ENCODE measurements around the gene SLCO2B1.

Gene SLCO2B1

DNA sequence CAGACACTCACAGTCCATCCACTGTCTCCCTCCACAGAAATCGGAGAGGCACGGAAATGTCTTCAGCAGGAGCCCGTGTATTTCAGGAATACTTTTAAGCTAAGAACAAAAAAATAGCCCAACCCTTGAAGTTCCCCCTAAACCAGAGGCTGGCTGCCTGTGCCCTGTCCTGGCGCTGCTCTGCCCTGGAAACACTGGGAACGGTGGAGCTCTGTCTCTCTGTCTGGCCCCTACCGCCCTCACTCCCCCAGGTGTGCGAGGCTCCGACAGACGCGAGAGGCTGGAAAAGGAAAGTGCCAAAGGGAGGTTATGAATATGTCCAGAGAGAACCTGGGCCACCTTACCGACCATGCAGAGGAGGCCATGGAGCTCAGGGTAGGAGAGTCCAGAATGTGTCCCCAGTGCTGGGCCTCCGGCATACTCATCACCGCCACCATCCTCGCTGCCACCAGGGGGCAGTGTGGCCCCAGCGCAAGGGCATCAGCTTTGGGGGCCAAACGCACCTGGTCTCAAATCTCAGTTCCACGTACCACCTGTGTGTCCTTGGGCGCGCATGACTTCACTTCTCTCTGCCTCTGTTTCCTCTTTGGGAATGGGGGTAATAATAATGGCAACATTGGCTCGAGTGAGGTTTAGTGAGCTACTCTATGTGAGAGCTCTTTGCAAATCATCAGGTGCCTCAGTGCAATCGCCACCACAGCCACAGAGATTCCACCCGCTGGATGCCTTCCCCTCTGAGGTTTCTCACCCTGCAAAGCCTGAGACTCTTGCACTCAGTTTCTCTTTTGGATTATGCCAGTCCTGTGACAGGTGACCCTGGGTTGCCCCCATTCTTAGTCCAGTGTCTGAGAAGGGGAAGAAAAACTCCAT, 10.4 kb upstream of the SLCO2B1 start:
- no peak for TF ChIP-seq ZFX (IDR thresholded peaks at IDR 0.05)
- TF ChIP-seq, protein P1, sequence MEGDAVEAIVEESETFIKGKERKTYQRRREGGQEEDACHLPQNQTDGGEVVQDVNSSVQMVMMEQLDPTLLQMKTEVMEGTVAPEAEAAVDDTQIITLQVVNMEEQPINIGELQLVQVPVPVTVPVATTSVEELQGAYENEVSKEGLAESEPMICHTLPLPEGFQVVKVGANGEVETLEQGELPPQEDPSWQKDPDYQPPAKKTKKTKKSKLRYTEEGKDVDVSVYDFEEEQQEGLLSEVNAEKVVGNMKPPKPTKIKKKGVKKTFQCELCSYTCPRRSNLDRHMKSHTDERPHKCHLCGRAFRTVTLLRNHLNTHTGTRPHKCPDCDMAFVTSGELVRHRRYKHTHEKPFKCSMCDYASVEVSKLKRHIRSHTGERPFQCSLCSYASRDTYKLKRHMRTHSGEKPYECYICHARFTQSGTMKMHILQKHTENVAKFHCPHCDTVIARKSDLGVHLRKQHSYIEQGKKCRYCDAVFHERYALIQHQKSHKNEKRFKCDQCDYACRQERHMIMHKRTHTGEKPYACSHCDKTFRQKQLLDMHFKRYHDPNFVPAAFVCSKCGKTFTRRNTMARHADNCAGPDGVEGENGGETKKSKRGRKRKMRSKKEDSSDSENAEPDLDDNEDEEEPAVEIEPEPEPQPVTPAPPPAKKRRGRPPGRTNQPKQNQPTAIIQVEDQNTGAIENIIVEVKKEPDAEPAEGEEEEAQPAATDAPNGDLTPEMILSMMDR (conservative IDR thresholded peaks at IDR 0.05): peak; percentile 98
- no peak overlapping the region for H3K27ac ChIP-seq

DNA sequence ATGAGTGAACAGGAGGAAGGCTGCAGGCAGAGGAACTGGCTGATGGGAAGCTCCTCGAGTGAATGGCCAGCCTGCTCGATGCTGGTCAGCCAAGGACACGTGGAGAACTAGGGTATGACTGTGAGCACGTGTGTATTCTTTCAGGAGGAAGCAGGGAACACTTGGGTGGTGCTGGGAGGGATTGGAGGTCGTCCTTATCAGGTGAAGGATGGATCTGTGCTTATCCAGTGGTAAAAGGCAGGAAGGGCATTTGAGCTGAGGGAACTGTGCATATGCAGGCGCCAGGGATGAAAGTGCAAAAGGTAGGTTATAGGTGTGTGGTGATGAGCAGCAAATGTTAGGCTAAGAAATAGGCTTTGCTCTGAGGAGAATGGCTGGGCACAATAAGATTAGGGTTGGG, 9.7 kb upstream of the SLCO2B1 start:
- H3K27ac ChIP-seq: no peak overlapping the region
- TF ChIP-seq, protein P1 (conservative IDR thresholded peaks at IDR 0.05): no peak
- TF ChIP-seq ZFX (IDR thresholded peaks at IDR 0.05): no peak

DNA sequence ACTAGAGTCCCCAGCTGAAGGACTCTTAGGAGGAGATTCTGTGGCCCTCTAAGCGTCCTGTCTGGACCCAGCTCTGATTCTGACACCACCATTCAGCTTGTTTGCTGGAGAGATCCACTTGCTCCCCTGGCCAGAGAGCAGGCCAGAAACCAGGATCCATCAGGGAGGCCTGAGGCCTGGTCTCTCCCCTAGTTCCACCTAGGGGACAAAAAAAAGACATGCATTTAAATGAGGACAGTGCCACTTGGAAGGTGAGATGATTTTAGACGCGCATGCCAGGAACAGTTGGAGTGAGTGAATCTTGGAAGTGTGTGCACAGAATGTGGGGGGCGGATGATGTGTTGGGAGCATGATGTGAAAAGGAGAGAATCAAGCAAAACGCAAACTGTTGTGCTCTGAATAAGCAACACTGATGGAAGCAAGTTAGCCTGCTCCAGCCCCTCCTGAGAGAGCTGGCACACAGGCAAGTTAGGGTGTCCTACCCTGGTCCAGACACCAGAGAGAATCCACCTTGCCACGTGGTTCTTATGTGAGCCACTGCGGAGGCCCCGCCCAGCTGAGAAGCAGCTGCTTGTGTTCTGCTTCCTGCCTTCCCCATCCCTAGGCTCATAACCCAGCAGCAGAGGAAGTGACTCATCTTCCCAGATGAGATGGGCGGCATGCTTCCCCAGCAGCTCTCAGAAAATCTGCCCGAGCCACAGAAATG, 8.0 kb upstream of the SLCO2B1 start:
- TF ChIP-seq, protein P1 (conservative IDR thresholded peaks at IDR 0.05): no peak
- TF ChIP-seq ZFX (IDR thresholded peaks at IDR 0.05): no peak
- H3K27ac ChIP-seq: no peak overlapping the region

DNA sequence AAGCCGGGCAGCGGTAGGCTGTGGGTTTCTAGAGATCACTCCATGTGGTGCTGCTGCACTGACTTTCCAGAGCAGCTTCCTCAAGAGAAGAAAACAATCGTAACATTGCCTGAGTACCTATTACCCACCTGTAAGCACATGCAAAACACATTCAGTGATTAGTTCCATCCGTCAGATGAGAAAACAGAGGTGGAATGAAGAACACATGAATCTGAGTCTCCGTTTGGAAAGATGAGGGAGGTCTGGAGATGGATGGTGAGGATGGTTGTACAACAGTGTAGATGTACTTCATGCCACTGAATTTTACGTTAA, 7.5 kb upstream of the SLCO2B1 start:
- H3K27ac ChIP-seq: no peak overlapping the region
- TF ChIP-seq ZFX (IDR thresholded peaks at IDR 0.05): no peak
- TF ChIP-seq, protein P1 (conservative IDR thresholded peaks at IDR 0.05): no peak

DNA sequence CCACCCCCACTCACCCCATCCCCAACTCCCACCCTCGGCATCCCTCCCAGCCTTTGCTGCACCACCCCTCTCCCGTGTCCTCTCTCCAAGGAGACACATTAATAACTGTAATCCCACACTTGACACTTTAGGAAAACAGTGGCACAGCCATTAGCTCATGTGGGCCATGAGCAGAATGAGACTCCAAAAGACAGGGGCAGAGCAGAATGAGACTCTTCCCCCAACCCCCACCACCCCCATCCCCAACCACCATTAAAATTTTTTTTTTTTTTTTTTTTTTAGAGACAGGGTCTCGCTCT, 6.2 kb upstream of the SLCO2B1 start:
- H3K27ac ChIP-seq: no peak overlapping the region
- TF ChIP-seq ZFX (IDR thresholded peaks at IDR 0.05): no peak
- TF ChIP-seq, protein P1 (conservative IDR thresholded peaks at IDR 0.05): no peak; the same call in 1 of the 2 replicates

DNA sequence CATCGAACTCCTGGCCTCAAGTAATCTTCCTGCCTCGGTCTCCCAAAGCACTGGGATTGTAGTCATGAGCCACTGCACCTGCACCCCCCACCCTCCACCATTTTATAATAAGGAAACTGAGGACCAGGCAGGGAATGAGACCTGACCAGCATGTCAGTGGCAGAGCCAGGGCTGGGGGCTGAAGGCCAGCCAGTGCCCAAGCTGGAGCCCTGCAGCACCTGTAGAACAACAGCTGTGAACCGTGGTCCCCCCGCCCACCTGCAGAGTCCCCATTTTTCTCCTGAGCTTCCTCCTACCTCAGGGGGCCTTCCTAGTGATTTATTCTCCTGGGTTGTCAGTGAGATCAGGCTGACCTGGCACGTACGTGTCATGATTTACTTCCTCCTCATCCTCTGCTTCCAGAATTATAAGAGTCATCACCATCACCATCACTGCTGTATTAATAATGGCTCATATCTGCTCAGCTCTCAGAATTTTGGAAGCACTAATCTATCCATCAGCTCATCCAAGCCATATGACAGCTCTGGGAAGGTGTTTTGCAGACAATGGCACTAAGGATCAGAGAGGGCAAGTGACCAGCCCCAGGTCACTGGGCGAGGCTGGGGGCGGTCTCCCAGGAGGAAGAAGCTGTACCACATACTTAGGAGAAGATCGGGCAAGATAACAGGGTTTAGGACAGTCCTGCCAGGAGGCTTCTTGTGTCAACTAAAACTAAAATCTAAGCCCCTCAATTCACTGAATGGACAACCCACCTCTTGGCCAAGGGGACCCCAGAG, 5.5 kb upstream of the SLCO2B1 start:
- no peak overlapping the region for H3K27ac ChIP-seq
- TF ChIP-seq, protein P1 (conservative IDR thresholded peaks at IDR 0.05): no peak
- TF ChIP-seq ZFX (IDR thresholded peaks at IDR 0.05): no peak

All from C4-2B (cell line).